SK-N-DZ (cell line): ENCODE measurements around the gene TBC1D3B. TPM values are rescaled to one million over a fixed set of nuclear protein-coding genes. Genes with fewer than 3 reads are reported as not detected.
"Not testable (repeated sequence)": the region's sequence is repeated elsewhere in the genome, so short reads cannot be mapped to it uniquely, and the experiment has no call there.

Experiments
- DNase-seq: peaks from one replicate; pipeline ENCODE4 v3.0.0-alpha.2; 2015; ENCODE audit warnings: low spot score
- polyA plus RNA-seq, 2 experiments: library from polyadenylated mRNA; depleted of rRNA; stranded (reverse); fragments of >200 nt; gene quantifications; 2 replicates each; pipeline ENCODE4 v1.2.3, GENCODE V29; 2014

Gene TBC1D3B
- polyA plus RNA-seq (2014; cell fraction: cytosol; rRNA removed), result 0.90 TPM in 1 of 2 replicates, not detected in the other
- 1.8 and 15.5 TPM in 2 replicates for polyA plus RNA-seq (2014; cell fraction: nucleus; rRNA removed)

DNA sequence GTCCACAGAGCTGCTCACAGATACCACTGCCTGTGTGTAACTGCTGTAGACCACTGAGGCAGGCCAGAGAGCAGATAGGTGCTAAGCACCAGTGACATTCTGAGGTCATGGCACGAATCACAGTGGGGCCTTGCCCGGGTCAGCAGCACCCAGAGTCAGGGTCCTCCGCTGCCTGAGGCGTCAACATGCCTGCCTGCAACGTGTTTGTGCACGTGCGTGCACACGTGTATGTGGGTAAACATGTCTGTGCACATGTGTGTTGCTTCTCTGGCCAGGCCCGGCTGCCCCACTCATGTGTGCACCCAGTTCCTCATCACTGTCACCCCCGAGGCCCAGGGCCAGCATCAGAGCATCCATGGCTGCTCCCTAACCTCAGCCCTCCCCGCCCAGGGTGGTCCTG is at the start of gene TBC1D3B:
Gene TBC1D3B (minus strand): TSS at position 101 of the 400 bp plus-strand sequence. CDS start 1,586 bp downstream, outside the sequence.
- not testable (repeated sequence) for DNase-seq

GRCh38 chr17:36222967-36223366 is 46.5 kb upstream of the TBC1D3B start:
- not testable (repeated sequence) for DNase-seq

DNA sequence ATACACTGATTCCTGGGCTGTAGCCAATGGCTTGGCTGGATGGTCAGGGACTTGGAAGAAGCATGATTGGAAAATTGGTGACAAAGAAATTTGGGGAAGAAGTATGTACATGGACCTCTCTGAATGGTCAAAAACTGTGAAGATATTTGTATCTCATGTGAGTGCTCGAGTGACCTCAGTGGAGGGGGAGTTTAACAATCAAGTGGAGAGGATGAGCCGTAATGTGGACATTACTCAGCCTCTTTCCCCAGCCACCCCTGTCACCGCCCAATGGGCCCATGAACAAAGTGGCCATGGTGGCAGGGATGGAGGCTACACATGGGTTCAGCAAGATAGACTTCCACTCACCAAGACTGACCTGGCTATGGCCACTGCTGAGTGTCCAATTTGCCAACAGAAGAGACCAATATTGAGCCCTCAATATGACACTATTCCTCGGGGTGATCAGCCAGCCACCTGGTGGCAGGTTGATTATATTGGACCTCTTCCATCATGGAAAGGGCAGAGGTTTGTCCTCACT is 45.2 kb upstream of the TBC1D3B start:
- DNase-seq, result not testable (repeated sequence)

- not testable (repeated sequence) for DNase-seq
Measured at GRCh38 chr17:36220737-36221580, 44.5 kb upstream of the TBC1D3B start.

DNA sequence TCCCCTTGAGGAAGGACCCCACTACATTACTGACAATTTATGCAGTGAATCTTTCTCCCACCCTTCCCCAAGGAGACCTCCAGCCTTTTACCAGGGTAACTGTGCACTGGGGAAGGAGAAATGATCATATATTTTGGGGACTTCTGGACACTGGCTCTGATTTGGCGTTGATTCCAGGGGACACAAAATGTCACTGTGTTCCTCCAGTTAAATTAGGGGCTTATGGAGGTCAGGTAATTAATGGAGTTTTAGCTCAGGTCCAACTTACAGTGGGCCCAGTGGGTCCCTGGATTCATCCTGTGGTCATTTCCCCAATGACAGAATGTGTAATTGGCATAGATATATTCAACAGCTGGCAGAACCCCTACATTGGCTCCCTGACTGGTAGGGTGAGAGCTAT is 43.1 kb upstream of the TBC1D3B start:
- not testable (repeated sequence) for DNase-seq

DNA sequence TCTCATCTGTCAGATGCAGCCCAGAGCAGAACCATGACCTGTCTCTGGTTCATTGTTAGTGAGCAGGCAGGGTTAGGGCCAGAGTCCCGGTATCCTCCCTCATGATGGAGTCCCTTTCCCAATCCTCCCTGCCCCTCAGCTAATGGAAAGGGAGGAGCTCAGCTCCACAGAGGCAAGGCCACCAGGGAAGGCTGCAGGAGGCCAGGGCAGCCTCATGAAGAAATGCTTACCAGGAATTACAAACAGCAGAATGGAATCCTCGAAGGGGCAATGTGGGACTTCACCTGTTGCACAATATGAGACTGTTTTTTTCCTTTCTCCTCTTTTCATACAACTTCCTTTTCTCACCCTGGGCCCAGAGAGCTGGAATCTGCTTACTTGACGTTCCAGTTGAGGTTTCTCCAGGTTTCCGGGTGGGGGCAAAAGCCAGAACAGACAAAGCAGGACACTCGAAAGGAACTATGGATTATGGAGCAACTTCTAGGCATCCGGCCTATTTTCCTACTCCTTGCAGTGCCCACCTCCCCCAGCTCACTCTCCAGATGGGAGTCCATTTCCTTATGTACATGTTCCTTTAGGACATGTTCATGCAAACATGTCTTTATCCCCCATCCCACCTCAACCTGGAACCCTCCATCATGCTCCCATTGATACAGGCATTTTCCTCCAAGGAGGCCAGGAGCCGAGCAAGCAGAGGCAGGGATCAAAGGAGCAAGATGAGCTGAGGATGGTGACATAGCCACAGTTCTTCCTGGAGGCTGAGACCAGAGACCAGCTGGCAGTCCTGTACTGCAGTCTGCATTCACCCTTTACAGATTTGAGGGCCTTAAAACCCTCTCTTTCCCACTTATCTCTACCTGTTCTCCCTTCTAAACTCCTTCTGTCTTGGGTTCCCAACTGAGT is 39.2 kb upstream of the TBC1D3B start:
- not testable (repeated sequence) for DNase-seq

- DNase-seq, result no peak
Measured at GRCh38 chr17:36214918-36215317, 38.5 kb upstream of the TBC1D3B start.

DNA sequence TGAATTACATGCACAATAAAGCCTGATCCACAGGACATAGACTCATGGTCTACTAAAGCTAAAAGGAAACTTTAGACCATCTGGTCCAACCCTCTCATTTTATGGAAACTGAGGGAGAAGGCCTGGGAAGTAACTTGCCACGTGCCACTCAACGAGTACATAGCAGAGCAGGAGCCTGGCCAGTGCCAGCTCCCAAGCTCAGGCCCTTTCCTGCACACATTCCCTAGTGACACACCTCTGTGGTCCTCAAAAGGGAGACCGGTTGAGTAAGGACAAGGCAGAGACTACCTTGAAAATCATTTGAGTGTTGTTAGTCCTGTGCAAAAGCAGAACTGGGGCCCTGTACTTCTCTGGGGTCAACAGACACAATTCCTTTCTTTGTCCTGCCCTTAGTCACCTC is 37.3 kb upstream of the TBC1D3B start:
- DNase-seq, result no peak

DNA sequence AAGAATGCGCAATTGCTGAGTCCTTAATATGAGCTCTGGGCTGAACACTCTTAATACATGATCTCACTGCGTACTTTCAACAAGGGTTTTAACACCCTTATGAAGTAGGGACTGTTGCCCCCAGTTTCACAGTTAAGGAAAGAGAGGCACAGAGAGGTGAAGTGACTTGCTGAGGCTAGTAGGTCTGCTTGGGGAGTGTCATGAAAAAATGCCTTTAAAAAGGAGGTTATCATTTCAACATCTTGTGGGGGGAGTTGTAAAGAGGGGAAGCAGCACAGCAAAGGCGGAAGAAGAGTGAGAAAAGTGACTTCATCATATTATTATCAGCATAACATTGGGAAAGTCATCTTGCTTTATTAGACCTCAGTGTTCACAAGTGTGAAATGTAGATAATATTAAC is 36.5 kb upstream of the TBC1D3B start:
- DNase-seq, result no peak

GRCh38 chr17:36212272-36212605 is 35.8 kb upstream of the TBC1D3B start:
- no peak for DNase-seq

DNA sequence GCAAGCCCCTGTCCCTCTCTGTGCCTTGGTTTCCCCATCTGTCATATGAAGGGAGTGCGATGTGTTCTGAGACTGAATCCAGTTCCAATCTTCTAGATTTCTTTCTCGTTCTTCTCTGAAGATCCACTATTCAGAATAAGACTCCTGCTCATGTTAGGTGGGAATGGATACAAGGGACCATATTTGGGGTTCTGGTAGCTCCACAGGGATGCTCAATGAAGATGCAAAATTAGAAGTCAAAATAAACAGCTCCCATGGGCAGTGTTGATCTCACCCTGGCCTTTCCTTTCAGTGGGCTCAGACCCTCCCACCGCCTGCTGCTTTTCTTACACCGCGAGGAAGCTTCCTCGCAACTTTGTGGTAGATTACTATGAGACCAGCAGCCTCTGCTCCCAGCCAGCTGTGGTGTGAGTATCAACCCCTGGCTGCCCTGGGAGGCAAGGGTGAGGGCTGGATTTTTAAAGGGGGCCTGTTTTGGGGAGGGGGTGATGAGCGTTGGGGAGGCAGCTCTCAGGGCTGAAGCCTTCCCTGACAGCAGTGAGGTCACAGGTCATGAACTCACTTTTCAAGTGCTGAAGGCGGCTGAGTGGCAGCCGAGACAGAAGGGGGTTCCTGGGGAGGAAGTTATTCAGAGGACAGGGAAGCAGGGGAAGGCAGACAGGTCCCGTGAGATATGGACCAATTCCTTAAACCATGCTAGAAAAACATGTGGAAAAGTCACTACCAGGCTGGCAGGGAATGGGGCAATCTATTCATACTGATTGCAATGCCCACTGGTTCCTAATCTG is 35.2 kb upstream of the TBC1D3B start:
- DNase-seq, result not testable (repeated sequence)

DNA sequence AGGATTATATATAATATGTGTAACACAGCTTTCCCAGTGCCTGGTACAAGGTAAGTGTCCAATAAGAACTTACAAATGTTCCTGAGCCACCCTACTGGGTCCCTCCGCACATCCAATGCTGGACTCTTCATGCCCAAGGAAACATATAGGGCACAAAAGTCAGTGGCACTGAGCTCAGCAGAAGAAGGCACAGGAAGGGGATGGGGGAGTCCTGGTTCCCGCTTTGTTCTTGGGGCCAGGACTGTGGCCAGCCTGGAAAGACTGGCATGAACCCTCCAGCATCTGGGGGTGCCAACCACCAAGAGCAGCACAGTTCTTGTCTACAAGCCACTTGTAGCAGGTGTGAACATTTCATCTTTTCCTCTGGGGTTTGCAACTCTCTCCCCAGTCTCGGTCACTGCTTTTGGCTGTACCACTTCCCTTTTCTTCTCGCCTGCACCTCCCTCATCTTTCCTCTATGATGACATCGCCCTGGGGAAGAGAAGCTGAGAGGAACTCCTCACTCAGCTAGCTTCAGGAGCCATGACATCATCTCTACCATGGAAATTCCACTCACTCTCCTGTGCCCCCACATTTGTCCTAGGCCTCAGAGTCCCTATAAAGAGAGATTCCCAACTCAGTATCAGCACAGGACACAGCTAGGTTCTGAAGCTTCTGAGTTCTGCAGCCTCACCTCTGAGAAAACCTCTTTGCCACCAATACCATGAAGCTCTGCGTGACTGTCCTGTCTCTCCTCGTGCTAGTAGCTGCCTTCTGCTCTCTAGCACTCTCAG is 34.2 kb upstream of the TBC1D3B start, which contains the start of gene CCL4L2:
Gene CCL4L2 (plus strand): TSS at position 625 of the 773 bp plus-strand sequence.
- DNase-seq, result not testable (repeated sequence)

- DNase-seq, result no peak
Measured at GRCh38 chr17:36209575-36209974, 33.1 kb upstream of the TBC1D3B start.

GRCh38 chr17:36207383-36207782 is 30.9 kb upstream of the TBC1D3B start:
- DNase-seq, result not testable (repeated sequence)

DNA sequence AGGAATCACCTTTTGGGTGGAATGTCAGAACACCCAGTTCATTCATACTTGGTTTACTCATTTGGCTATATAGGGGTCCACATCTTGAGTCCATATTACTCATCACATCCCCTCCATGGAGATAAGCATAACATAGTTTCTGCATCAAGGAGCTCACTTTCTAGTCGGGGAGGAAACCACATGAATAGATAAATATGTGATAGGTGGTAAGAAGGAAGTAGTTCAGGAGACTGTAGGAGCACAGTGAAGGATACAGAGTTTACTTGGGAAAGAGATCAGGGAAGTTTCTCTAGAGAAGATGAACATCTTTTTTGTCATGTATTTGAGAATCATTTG is 30.0 kb upstream of the TBC1D3B start:
- DNase-seq, result not testable (repeated sequence)

DNA sequence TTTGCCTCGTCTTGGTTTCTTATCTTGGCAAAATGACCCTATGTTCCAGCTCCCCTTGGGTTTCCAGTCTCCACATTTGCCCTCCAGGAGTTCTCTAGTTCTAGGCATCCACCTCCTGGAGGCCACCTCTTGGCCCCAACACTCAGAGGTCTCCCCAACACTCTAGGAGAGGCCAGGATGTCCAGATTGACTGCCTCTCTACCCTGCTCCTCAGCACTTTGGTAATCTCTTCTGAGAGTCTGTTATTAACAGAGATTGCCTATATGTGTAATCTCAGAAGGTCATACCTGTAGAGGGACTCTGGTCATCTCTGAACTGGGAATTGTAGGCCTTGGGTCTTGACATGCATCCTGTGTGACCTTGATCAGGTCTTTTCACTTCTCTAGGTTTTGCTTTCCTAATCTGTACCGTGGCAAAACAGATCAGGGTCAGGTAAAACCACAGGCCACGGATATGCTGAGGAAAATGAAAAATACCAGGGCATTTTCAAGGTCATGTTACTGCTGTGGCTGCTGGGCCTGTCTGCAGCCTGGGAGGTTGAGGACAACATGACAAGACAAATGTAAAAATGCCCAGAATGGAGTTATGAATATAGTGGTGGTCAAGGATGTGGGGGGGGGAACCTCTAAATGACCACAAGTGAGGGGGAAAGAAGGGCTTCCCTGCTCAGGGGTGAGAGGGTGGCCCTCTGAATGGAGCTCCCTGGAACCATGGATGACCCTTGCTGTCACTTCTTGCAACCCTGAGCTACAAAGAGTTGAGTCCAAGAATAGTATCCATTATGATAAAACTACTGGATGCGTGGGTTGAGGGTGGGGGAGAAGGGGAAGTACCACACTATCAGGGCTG is 29.4 kb upstream of the TBC1D3B start:
- no peak for DNase-seq

- no peak for DNase-seq
Measured at GRCh38 chr17:36204724-36205500, 28.5 kb upstream of the TBC1D3B start.

GRCh38 chr17:36203335-36203734 is 26.9 kb upstream of the TBC1D3B start:
- no peak for DNase-seq

- DNase-seq, result not testable (repeated sequence)
Measured at GRCh38 chr17:36201506-36201905, 25.1 kb upstream of the TBC1D3B start.
